Progenitor cell of endocrine pancreas (in vitro differentiated cells): ENCODE results near the gene NKD1. TPM values are rescaled to one million over a fixed set of nuclear protein-coding genes. Genes with fewer than 3 reads are reported as not detected.

Experiments used
- DNase-seq: peaks from one replicate; pipeline ENCODE4 v3.0.0; 2021; ENCODE audit warnings: low spot score; ENCODE audit not compliant: unreplicated experiment
- H3K27ac Mint-ChIP-seq: 2 replicates; pipeline ENCODE4 v1.8.0; 2021; ENCODE audit warnings: mild to moderate bottlenecking, moderate library complexity, mixed read lengths
- H3K27me3 Mint-ChIP-seq: 2 replicates; pipeline ENCODE4 v1.8.0; 2021; ENCODE audit warnings: mixed read lengths
- H3K36me3 Mint-ChIP-seq: 2 replicates; pipeline ENCODE4 v1.8.0; 2022; ENCODE audit warnings: mixed read lengths; ENCODE audit not compliant: insufficient read depth
- H3K4me1 Mint-ChIP-seq: 2 replicates; pipeline ENCODE4 v1.8.0; 2021; ENCODE audit warnings: low read depth, mixed read lengths
- H3K4me3 Mint-ChIP-seq: 2 replicates; pipeline ENCODE4 v1.8.0; 2021; ENCODE audit warnings: low read depth, mild to moderate bottlenecking, moderate library complexity, mixed read lengths
- H3K9me3 Mint-ChIP-seq: 2 replicates; pipeline ENCODE4 v1.8.0; 2021; ENCODE audit warnings: low read depth, mixed read lengths
- CTCF ChIP-seq: fragments of 200-600 bp; sonication (generic); IDR thresholded peaks from one replicate; pipeline ENCODE4 v1.5.0; 2021; ENCODE audit warnings: antibody characterized with exemption, mild to moderate bottlenecking; ENCODE audit not compliant: unreplicated experiment
- total RNA-seq: library from RNA; stranded (reverse); gene quantifications from 2 replicates; pipeline ENCODE4 v1.2.1, GENCODE V29; 2021

The NKD1 gene
- total RNA-seq, 1 donor from 2014 or later: 3.0 TPM

- H3K4me3 Mint-ChIP-seq: no peak overlapping the region
- no peaks in the 10 kb centered on the region for H3K9me3 Mint-ChIP-seq
- peaks cover 1% of the 10 kb centered on the region for H3K4me1 Mint-ChIP-seq
- H3K27me3 Mint-ChIP-seq: peaks cover 6% of the 10 kb centered on the region
- no peaks in the 10 kb centered on the region for H3K36me3 Mint-ChIP-seq
- H3K27ac Mint-ChIP-seq: peak overlapping the region; percentile 64
- DNase-seq: no peak
- no peak for TF ChIP-seq CTCF
These were observed 65.2 kb downstream of the NKD1 start for GRCh38 chr16:50613281-50613963.

- peak overlapping the region; percentile 64 for H3K27ac Mint-ChIP-seq
- H3K4me3 Mint-ChIP-seq: no peak overlapping the region
These were observed 65.8 kb downstream of the NKD1 start for GRCh38 chr16:50613964-50614474.

GRCh38 chr16:50614955-50615724 lies 66.9 kb downstream of the NKD1 start:
- Mint-ChIP-seq H3K27ac (no peak overlapping the region), H3K4me1 (peaks cover 1% of the 10 kb centered on the region), H3K27me3 (peaks cover 6% of the 10 kb centered on the region)

More at GRCh38 chr16:50613964-50614474, 65.8 kb downstream of the NKD1 start:
- DNase-seq: no peak
- Mint-ChIP-seq H3K4me1 (peaks cover 1% of the 10 kb centered on the region), H3K9me3 (no peaks in the 10 kb centered on the region), H3K36me3 (no peaks in the 10 kb centered on the region), H3K27me3 (peaks cover 6% of the 10 kb centered on the region)
- no peak for TF ChIP-seq CTCF

GRCh38 chr16:50615891-50616290 lies 67.7 kb downstream of the NKD1 start:
- peaks cover 6% of the 10 kb centered on the region for H3K27me3 Mint-ChIP-seq
- H3K9me3 Mint-ChIP-seq: no peaks in the 10 kb centered on the region
- no peak overlapping the region for H3K27ac Mint-ChIP-seq
- H3K4me1 Mint-ChIP-seq: no peaks in the 10 kb centered on the region
- no peaks in the 10 kb centered on the region for H3K36me3 Mint-ChIP-seq
- H3K4me3 Mint-ChIP-seq: no peak overlapping the region
- TF ChIP-seq CTCF: no peak
- no peak for DNase-seq

More at GRCh38 chr16:50614955-50615724, 66.9 kb downstream of the NKD1 start:
- Mint-ChIP-seq H3K4me3 (no peak overlapping the region), H3K9me3 (no peaks in the 10 kb centered on the region), H3K36me3 (no peaks in the 10 kb centered on the region)
- no peak for DNase-seq
- no peak for TF ChIP-seq CTCF

- H3K4me1 Mint-ChIP-seq: no peaks in the 10 kb centered on the region
- H3K4me3 Mint-ChIP-seq: no peak overlapping the region
- H3K27ac Mint-ChIP-seq: no peak overlapping the region
- H3K9me3 Mint-ChIP-seq: no peaks in the 10 kb centered on the region
- H3K36me3 Mint-ChIP-seq: no peaks in the 10 kb centered on the region
- TF ChIP-seq CTCF: no peak
- no peak for DNase-seq
- peaks cover 6% of the 10 kb centered on the region for H3K27me3 Mint-ChIP-seq
These were observed 68.2 kb downstream of the NKD1 start for GRCh38 chr16:50616386-50616785.
